Ishikawa (cell line): ENCODE measurements around the gene A1CF.
"Not testable (repeated sequence)": the region's sequence is repeated elsewhere in the genome, so short reads cannot be mapped to it uniquely, and the experiment has no call there.

Source experiments
- CEBPB ChIP-seq: IDR thresholded peaks from 2 replicates; pipeline ENCODE4 v1.6.1; 2012
- CREB1 ChIP-seq: IDR thresholded peaks from 2 replicates; pipeline ENCODE4 v1.6.1; 2012; ENCODE audit warnings: low read depth
- EP300 ChIP-seq: IDR thresholded peaks from 2 replicates; pipeline ENCODE4 v1.6.1; 2012; ENCODE audit warnings: borderline replicate concordance
- FOXM1 ChIP-seq: IDR thresholded peaks from 2 replicates; pipeline ENCODE4 v1.6.1; 2012; ENCODE audit warnings: low read depth, borderline replicate concordance
- NFIC ChIP-seq: IDR thresholded peaks from 2 replicates; pipeline ENCODE4 v1.6.1; 2012
- RAD21 ChIP-seq: IDR thresholded peaks from 2 replicates; pipeline ENCODE4 v1.6.1; 2012; ENCODE audit warnings: low read depth
- TAF1 ChIP-seq: IDR thresholded peaks from 2 replicates; pipeline ENCODE4 v1.6.1; 2012; ENCODE audit warnings: low read depth, mild to moderate bottlenecking
- YY1 ChIP-seq: IDR thresholded peaks from 2 replicates; pipeline ENCODE4 v1.6.1; 2012; ENCODE audit warnings: low read depth
- TF ChIP-seq, protein P1 (sequence below): IDR thresholded peaks from 2 replicates; pipeline ENCODE4 v1.6.1; 2012
- TF ChIP-seq, protein P2 (sequence below): IDR thresholded peaks from 2 replicates; pipeline ENCODE4 v1.6.1; 2012; ENCODE audit warnings: low read depth, mild to moderate bottlenecking

DNA sequence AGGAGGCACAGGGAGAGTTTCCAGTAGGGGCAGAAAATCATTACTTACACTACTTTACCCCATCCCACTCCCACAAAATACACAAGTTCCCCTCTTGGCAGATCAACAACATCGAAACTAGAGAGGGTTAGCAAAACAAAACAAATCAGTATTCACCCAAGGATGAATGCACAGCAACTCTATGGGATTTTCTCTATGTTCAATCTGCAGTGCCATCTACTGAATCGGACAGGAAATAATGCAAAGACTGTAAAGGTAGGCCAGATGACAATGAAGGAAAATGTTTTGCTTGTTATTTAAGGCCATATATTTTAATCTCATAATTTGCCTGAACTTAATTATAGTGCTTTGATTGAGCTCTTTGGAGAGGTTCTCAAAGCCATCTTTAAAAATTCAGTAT lies 110.6 kb downstream of the A1CF start:
- TF ChIP-seq, protein P1, sequence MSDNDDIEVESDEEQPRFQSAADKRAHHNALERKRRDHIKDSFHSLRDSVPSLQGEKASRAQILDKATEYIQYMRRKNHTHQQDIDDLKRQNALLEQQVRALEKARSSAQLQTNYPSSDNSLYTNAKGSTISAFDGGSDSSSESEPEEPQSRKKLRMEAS, result not testable (repeated sequence)
- not testable (repeated sequence) for TF ChIP-seq EP300, NFIC, CREB1, CEBPB, YY1, FOXM1, TAF1
- peak; percentile 13; the same call in 1 of the 2 replicates for TF ChIP-seq RAD21
- TF ChIP-seq, protein P2, sequence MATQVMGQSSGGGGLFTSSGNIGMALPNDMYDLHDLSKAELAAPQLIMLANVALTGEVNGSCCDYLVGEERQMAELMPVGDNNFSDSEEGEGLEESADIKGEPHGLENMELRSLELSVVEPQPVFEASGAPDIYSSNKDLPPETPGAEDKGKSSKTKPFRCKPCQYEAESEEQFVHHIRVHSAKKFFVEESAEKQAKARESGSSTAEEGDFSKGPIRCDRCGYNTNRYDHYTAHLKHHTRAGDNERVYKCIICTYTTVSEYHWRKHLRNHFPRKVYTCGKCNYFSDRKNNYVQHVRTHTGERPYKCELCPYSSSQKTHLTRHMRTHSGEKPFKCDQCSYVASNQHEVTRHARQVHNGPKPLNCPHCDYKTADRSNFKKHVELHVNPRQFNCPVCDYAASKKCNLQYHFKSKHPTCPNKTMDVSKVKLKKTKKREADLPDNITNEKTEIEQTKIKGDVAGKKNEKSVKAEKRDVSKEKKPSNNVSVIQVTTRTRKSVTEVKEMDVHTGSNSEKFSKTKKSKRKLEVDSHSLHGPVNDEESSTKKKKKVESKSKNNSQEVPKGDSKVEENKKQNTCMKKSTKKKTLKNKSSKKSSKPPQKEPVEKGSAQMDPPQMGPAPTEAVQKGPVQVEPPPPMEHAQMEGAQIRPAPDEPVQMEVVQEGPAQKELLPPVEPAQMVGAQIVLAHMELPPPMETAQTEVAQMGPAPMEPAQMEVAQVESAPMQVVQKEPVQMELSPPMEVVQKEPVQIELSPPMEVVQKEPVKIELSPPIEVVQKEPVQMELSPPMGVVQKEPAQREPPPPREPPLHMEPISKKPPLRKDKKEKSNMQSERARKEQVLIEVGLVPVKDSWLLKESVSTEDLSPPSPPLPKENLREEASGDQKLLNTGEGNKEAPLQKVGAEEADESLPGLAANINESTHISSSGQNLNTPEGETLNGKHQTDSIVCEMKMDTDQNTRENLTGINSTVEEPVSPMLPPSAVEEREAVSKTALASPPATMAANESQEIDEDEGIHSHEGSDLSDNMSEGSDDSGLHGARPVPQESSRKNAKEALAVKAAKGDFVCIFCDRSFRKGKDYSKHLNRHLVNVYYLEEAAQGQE, result not testable (repeated sequence)
